Nephron (organoid): ENCODE measurements around the gene ZNF628.
A peak's percentile ranks its signal among the peaks of the same experiment; 100 is the strongest.
"Not testable (repeated sequence)": the region's sequence is repeated elsewhere in the genome, so short reads cannot be mapped to it uniquely, and the experiment has no call there.

Source experiments
- H3K27ac Mint-ChIP-seq, 3 experiments: 2 replicates each; pipeline ENCODE4 v1.8.0; 2020; ENCODE audit warnings: mixed read lengths in 3 of 3, mild to moderate bottlenecking in 2 of 3, moderate library complexity in 1 of 3
- H3K27me3 Mint-ChIP-seq: 2 replicates; pipeline ENCODE4 v1.8.0; 2021; ENCODE audit warnings: low read depth, mild to moderate bottlenecking, moderate library complexity, mixed read lengths
- H3K36me3 Mint-ChIP-seq: 2 replicates; pipeline ENCODE4 v1.8.0; 2020; ENCODE audit warnings: low read depth, mixed read lengths
- H3K4me1 Mint-ChIP-seq: 2 replicates; pipeline ENCODE4 v1.8.0; 2020; ENCODE audit warnings: mixed read lengths
- H3K4me3 Mint-ChIP-seq, 3 experiments: 2 replicates each; pipeline ENCODE4 v1.8.0; 2020; ENCODE audit warnings: mild to moderate bottlenecking in 3 of 3, mixed read lengths in 3 of 3, moderate library complexity in 2 of 3
- H3K9me3 Mint-ChIP-seq: 2 replicates; pipeline ENCODE4 v1.8.0; 2020; ENCODE audit warnings: mixed read lengths
- CTCF ChIP-seq, 3 experiments: fragments of 200-600 bp; sonication (generic); IDR thresholded peaks; one replicate each; pipeline ENCODE4 v1.5.0; 2021; ENCODE audit warnings: antibody characterized with exemption in 3 of 3; ENCODE audit not compliant: unreplicated experiment in 3 of 3

Gene ZNF628

GRCh38 chr19:55493052-55493644 is 16.7 kb downstream of the ZNF628 start:
- Mint-ChIP-seq H3K27ac (peak overlapping the region; percentile 73 to 88 (median 82)), H3K4me1 (peaks cover 32% of the 10 kb centered on the region), H3K36me3 (no peaks in the 10 kb centered on the region), H3K9me3 (no peaks in the 10 kb centered on the region), H3K27me3 (no peaks in the 10 kb centered on the region), H3K4me3 (peak overlapping the region; percentile 39 to 77 (median 68))
- no peak for TF ChIP-seq CTCF (IDR thresholded peaks at IDR 0.05; ENCODE audit: unreplicated experiment in 3 of 3)

GRCh38 chr19:55493645-55494171 is 17.3 kb downstream of the ZNF628 start:
- Mint-ChIP-seq H3K27me3 (no peaks in the 10 kb centered on the region), H3K4me3 (peak overlapping the region in 2 of 3 experiments; percentile 80 to 81), H3K9me3 (no peaks in the 10 kb centered on the region), H3K36me3 (no peaks in the 10 kb centered on the region), H3K27ac (peak overlapping the region in 2 of 3 experiments; percentile 73 to 90), H3K4me1 (peaks cover 32% of the 10 kb centered on the region)
- no peak for TF ChIP-seq CTCF (IDR thresholded peaks at IDR 0.05; ENCODE audit: unreplicated experiment in 3 of 3)

GRCh38 chr19:55494172-55494761 is 17.9 kb downstream of the ZNF628 start:
- Mint-ChIP-seq H3K9me3 (no peaks in the 10 kb centered on the region), H3K4me3 (peak overlapping the region; percentile 64 to 81 (median 80)), H3K4me1 (peaks cover 32% of the 10 kb centered on the region), H3K36me3 (peaks cover under 1% of the 10 kb centered on the region), H3K27ac (peak overlapping the region; percentile 71 to 90 (median 90)), H3K27me3 (no peaks in the 10 kb centered on the region)
- no peak for TF ChIP-seq CTCF (IDR thresholded peaks at IDR 0.05; ENCODE audit: unreplicated experiment in 3 of 3)

GRCh38 chr19:55495646-55496349 is 19.4 kb downstream of the ZNF628 start:
- peak overlapping the region in 1 of 3 experiments; percentile 48 for H3K4me3 Mint-ChIP-seq
- TF ChIP-seq CTCF (IDR thresholded peaks at IDR 0.05; ENCODE audit: unreplicated experiment in 3 of 3): no peak
- H3K9me3 Mint-ChIP-seq: no peaks in the 10 kb centered on the region
- peak overlapping the region in 2 of 3 experiments; percentile 17 to 29 for H3K27ac Mint-ChIP-seq
- H3K27me3 Mint-ChIP-seq: no peaks in the 10 kb centered on the region
- peaks cover 32% of the 10 kb centered on the region for H3K4me1 Mint-ChIP-seq
- peaks cover 4% of the 10 kb centered on the region for H3K36me3 Mint-ChIP-seq

- not testable (repeated sequence) for H3K27me3 Mint-ChIP-seq, H3K9me3 Mint-ChIP-seq, H3K36me3 Mint-ChIP-seq
- H3K4me1 Mint-ChIP-seq: peaks cover 28% of the 10 kb centered on the region
- peak overlapping the region in 2 of 3 experiments; percentile 49 to 65 for H3K27ac Mint-ChIP-seq
- peak overlapping the region in 1 of 3 experiments; percentile 63 for H3K4me3 Mint-ChIP-seq
Observed at GRCh38 chr19:55496820-55497219, 20.4 kb downstream of the ZNF628 start.

GRCh38 chr19:55497763-55498162 is 21.3 kb downstream of the ZNF628 start:
- H3K27ac Mint-ChIP-seq: no peak overlapping the region
- peaks cover 15% of the 10 kb centered on the region for H3K36me3 Mint-ChIP-seq
- H3K4me1 Mint-ChIP-seq: peaks cover 21% of the 10 kb centered on the region
- peaks cover 7% of the 10 kb centered on the region for H3K27me3 Mint-ChIP-seq
- no peaks in the 10 kb centered on the region for H3K9me3 Mint-ChIP-seq
- no peak for TF ChIP-seq CTCF (IDR thresholded peaks at IDR 0.05; ENCODE audit: unreplicated experiment in 3 of 3)
- H3K4me3 Mint-ChIP-seq: no peak overlapping the region
